Stomach (tissue), 9 donors: Measurements from ENCODE around the gene KANSL1. TPM values are rescaled to one million over a fixed set of nuclear protein-coding genes. Genes with fewer than 3 reads are reported as not detected.
"Not testable (repeated sequence)": the region's sequence is repeated elsewhere in the genome, so short reads cannot be mapped to it uniquely, and the experiment has no call there.

Experiments used
- DNase-seq, 2 donors: peaks; one replicate each; pipeline versions ENCODE4 v3.0.0 to v3.0.0-alpha.2; 2013 to 2019
- H3K27ac ChIP-seq, 5 donors: fragments of 200-600 bp in 4 of 5; sonication (generic) in 4 of 5; one replicate each; pipeline ENCODE4 v1.5.1; 2013 to 2019; ENCODE audit warnings: mild to moderate bottlenecking in 1 of 5, moderate library complexity in 1 of 5
- H3K27me3 ChIP-seq, 3 donors: fragments of 200-600 bp; sonication (generic); one replicate each; pipeline ENCODE4 v1.5.1; 2017 to 2019; ENCODE audit warnings: mixed run types in 1 of 3
- H3K36me3 ChIP-seq, 4 donors: fragments of 200-600 bp; sonication (generic); 1 replicate in 3 of 4; 2 replicates in 1 of 4; pipeline ENCODE4 v1.5.1; 2016 to 2019
- H3K4me1 ChIP-seq, 4 donors: fragments of 200-600 bp; sonication (generic); one replicate each; pipeline ENCODE4 v1.5.1; 2016 to 2019
- H3K4me3 ChIP-seq, 4 donors: fragments of 200-600 bp; sonication (generic) in 3 of 4; one replicate each; pipeline ENCODE4 v1.5.1; 2016 to 2019; ENCODE audit warnings: mild to moderate bottlenecking in 1 of 4
- H3K9me3 ChIP-seq, 4 donors: fragments of 200-600 bp; sonication (generic); one replicate each; pipeline ENCODE4 v1.5.1; 2016 to 2019
- CTCF ChIP-seq, 7 experiments: fragments of 450-650 bp in 4 of 7; fragments of 200-600 bp in 3 of 7; sonication (generic) in 3 of 7; IDR thresholded peaks; one replicate each; pipeline ENCODE4 v1.5.1; 2016 to 2019; ENCODE audit warnings: antibody characterized with exemption in 7 of 7, control low read depth in 2 of 7, mild to moderate bottlenecking in 1 of 7
- EP300 ChIP-seq: sonication (generic); formaldehyde crosslinking; IDR thresholded peaks from one replicate; pipeline ENCODE4 v1.6.1; 2017; ENCODE audit warnings: antibody characterized with exemption
- POLR2A ChIP-seq, 4 donors: fragments of 450-650 bp; IDR thresholded peaks; one replicate each; pipeline ENCODE4 v1.6.1; 2016; ENCODE audit warnings: antibody characterized with exemption in 4 of 4, control low read depth in 2 of 4, mild to moderate bottlenecking in 1 of 4, moderate library complexity in 1 of 4
- POLR2AphosphoS5 ChIP-seq, 3 donors: sonication (generic); formaldehyde crosslinking; IDR thresholded peaks; one replicate each; pipeline ENCODE4 v1.6.1; 2016; ENCODE audit warnings: antibody characterized with exemption in 3 of 3
- WGBS, 5 donors: extraction: QIAGEN DNeasy Blood & Tissue Kit in 3 of 5; methylation state at CpG; one replicate each; pipeline versions ENCODE4 v1.1.5 to v1.1.7; 2013 to 2018; 5-methylcytosine and 5-hydroxymethylcytosine counted together
- intact Hi-C: fragments of 100-400 bp; cut with DNase I; formaldehyde crosslinking; loops from one replicate; pipeline ENCODE4 v1.15.1; 2023; ENCODE audit warnings: low total_unique reads
- polyA plus RNA-seq, 3 donors: library from polyadenylated mRNA; stranded (reverse); fragments of 200-250 nt; gene quantifications; one replicate each; pipeline ENCODE4 v1.2.3, GENCODE V29; 2013
- total RNA-seq, 5 donors: library from RNA; depleted of rRNA; stranded (reverse); fragments of >200 nt; gene quantifications; one replicate each; pipeline versions ENCODE4 v1.1.0 to v1.2.3, GENCODE V29; 2014 to 2016
- donor health status: healthy with polysubstance abuse.
- donor health status: Bipolar disorder and iron deficiency.
- donor health status: healthy.

Gene KANSL1
- total and polyA plus RNA-seq, 8 donors: 9.2 to 288 (median 127) TPM

GRCh38 chr17:46008591-46008990 is 184.6 kb downstream of the KANSL1 start:
- WGBS, 5 donors: 86 to 91% (median 88%) methylated on average over 9 of the region's 9 CpGs
- Histone ChIP-seq H3K27me3 (peaks cover 0 to 18% (median 0%) of the 10 kb centered on the region in 3 donors), H3K4me1 (peaks cover 1 to 14% (median 8%) of the 10 kb centered on the region in 4 donors), H3K36me3 (no peaks in the 10 kb centered on the region), H3K4me3 (no peak overlapping the region), H3K9me3 (no peaks in the 10 kb centered on the region), H3K27ac (no peak overlapping the region)
- DNase-seq: no peak
- intact Hi-C loops: no loop called here
- TF ChIP-seq POLR2AphosphoS5 (IDR thresholded peaks at IDR 0.05) (no peak), CTCF (IDR thresholded peaks at IDR 0.05) (no peak), EP300 (no peak), POLR2A (IDR thresholded peaks at IDR 0.05) (no peak)

GRCh38 chr17:46007461-46007965 is 185.7 kb downstream of the KANSL1 start:
- DNase-seq: no peak
- 63 to 87% (median 86%) methylated on average over 2 of the region's 2 CpGs for WGBS, 5 donors
- H3K36me3 ChIP-seq: no peaks in the 10 kb centered on the region
- peaks cover 0 to 17% (median 0%) of the 10 kb centered on the region in 3 donors for H3K27me3 ChIP-seq
- TF ChIP-seq EP300: no peak
- no peak for TF ChIP-seq POLR2A (IDR thresholded peaks at IDR 0.05)
- no peak overlapping the region for H3K27ac ChIP-seq
- H3K4me3 ChIP-seq: no peak overlapping the region
- H3K4me1 ChIP-seq: peaks cover 7 to 24% (median 19%) of the 10 kb centered on the region in 4 donors
- no peaks in the 10 kb centered on the region for H3K9me3 ChIP-seq
- intact Hi-C loops: no loop called here

- DNase-seq, H3K9me3 ChIP-seq, H3K36me3 ChIP-seq, H3K4me3 ChIP-seq, H3K27ac ChIP-seq, intact Hi-C loops, H3K27me3 ChIP-seq: not testable (repeated sequence)
- peaks cover 7 to 24% (median 19%) of the 10 kb centered on the region in 4 donors for H3K4me1 ChIP-seq
- 87 to 100% (median 96%) methylated on average over 1 of the region's 1 CpG for WGBS, 5 donors
These were observed 187.1 kb downstream of the KANSL1 start for GRCh38 chr17:46006082-46006481.

- peaks cover 7 to 24% (median 19%) of the 10 kb centered on the region in 4 donors for H3K4me1 ChIP-seq
- H3K9me3 ChIP-seq: no peaks in the 10 kb centered on the region
- intact Hi-C loops: no loop called here
- 17 to 31% (median 21%) methylated on average over 6 of the region's 6 CpGs for WGBS, 5 donors
- no peak overlapping the region for H3K4me3 ChIP-seq
- TF ChIP-seq POLR2AphosphoS5 (IDR thresholded peaks at IDR 0.05): no peak
- H3K36me3 ChIP-seq: no peaks in the 10 kb centered on the region
- H3K27me3 ChIP-seq: no peaks in the 10 kb centered on the region
- DNase-seq: peak; percentile 81 to 84
- peak overlapping the region in 4 of 5 donors; percentile 6 to 37 (median 16) for H3K27ac ChIP-seq
These were observed 189.1 kb downstream of the KANSL1 start for GRCh38 chr17:46003907-46004748.

GRCh38 chr17:46002973-46003316 is 190.3 kb downstream of the KANSL1 start:
- no peaks in the 10 kb centered on the region for H3K36me3 ChIP-seq
- no peak overlapping the region for H3K27ac ChIP-seq
- 57 to 73% (median 69%) methylated on average over 7 of the region's 7 CpGs for WGBS, 5 donors
- no peak overlapping the region for H3K4me3 ChIP-seq
- no peaks in the 10 kb centered on the region for H3K9me3 ChIP-seq
- DNase-seq: no peak
- H3K27me3 ChIP-seq: no peaks in the 10 kb centered on the region
- no peak for TF ChIP-seq POLR2AphosphoS5 (IDR thresholded peaks at IDR 0.05)
- no peak for TF ChIP-seq CTCF (IDR thresholded peaks at IDR 0.05)
- no peak for TF ChIP-seq POLR2A (IDR thresholded peaks at IDR 0.05)
- TF ChIP-seq EP300: no peak
- intact Hi-C loops: no loop called here
- H3K4me1 ChIP-seq: peaks cover 7 to 24% (median 19%) of the 10 kb centered on the region in 4 donors
